AG10803 (cell line): ENCODE data around the gene ENKD1.

Experiments used
- DNase-seq: peaks from one replicate; pipeline ENCODE4 v3.0.0; 2010; ENCODE audit warnings: low read depth
- H3K4me3 ChIP-seq: 2 replicates; pipeline ENCODE4 v1.5.1; 2011; ENCODE audit warnings: mild to moderate bottlenecking, low read length, control low read depth
- CTCF ChIP-seq: conservative IDR thresholded peaks from 2 replicates; pipeline ENCODE4 v1.5.1; 2011; ENCODE audit warnings: mild to moderate bottlenecking, low read length, control low read depth, inconsistent platforms

ENKD1 gene

GRCh38 chr16:67666559-67667452 lies at the start of gene ENKD1, which contains the start of gene C16orf86:
TSS of gene ENKD1 (minus strand) at chr16:67666750. CDS start at chr16:67666442, 308 bp downstream.
TSS of gene C16orf86 (plus strand) at chr16:67666814. CDS start at chr16:67666971, 157 bp downstream.
- peak within 1 kb of the TSS; percentile 64 for H3K4me3 ChIP-seq
- peak; percentile 71 for DNase-seq
- TF ChIP-seq CTCF: no peak

GRCh38 chr16:67716097-67716496 lies 49.5 kb upstream of the ENKD1 start:
- H3K4me3 ChIP-seq: no peak overlapping the region
- TF ChIP-seq CTCF: no peak
- DNase-seq: no peak

GRCh38 chr16:67714522-67714921 lies 48.0 kb upstream of the ENKD1 start:
- H3K4me3 ChIP-seq: no peak overlapping the region
- no peak for DNase-seq
- no peak for TF ChIP-seq CTCF

GRCh38 chr16:67713647-67714273 lies 47.2 kb upstream of the ENKD1 start:
- TF ChIP-seq CTCF: no peak
- DNase-seq: no peak
- H3K4me3 ChIP-seq: no peak overlapping the region

GRCh38 chr16:67710607-67711006 lies 44.1 kb upstream of the ENKD1 start:
- no peak overlapping the region for H3K4me3 ChIP-seq
- TF ChIP-seq CTCF: no peak
- DNase-seq: no peak

- TF ChIP-seq CTCF: no peak
- DNase-seq: no peak
- H3K4me3 ChIP-seq: no peak overlapping the region
Observed at GRCh38 chr16:67709050-67709449, 42.5 kb upstream of the ENKD1 start.
